ENCODE data around the gene ETV3.
"Not testable (repeated sequence)": the region's sequence is repeated elsewhere in the genome, so short reads cannot be mapped to it uniquely, and the experiment has no call there.

- TF ChIP-seq CTCF, POLR2A (IDR thresholded peaks at IDR 0.05): not testable (repeated sequence)
Observed at GRCh38 chr1:157172591-157172990, 34.4 kb upstream of the ETV3 start.
